Astrocyte (in vitro differentiated cells and primary cell): ENCODE results near the gene NCSTN. TPM values are rescaled to one million over a fixed set of nuclear protein-coding genes. Genes with fewer than 3 reads are reported as not detected.

ENCODE experiments used
- DNase-seq: peaks from one replicate; pipeline ENCODE4 v3.0.0-alpha.2; 2010; ENCODE audit warnings: low read depth
- FAIRE-seq: peaks from 2 replicates; lab custom pipeline; 2011; peaks lifted over from hg19 to GRCh38; lab: Jason Lieb, UNC
- H2AFZ ChIP-seq: 2 replicates; pipeline ENCODE4 v1.6.0; 2012; ENCODE audit warnings: low read depth, low read length, inconsistent platforms
- H3K27ac ChIP-seq: 2 replicates; pipeline ENCODE4 v1.5.1; 2011; ENCODE audit warnings: low read depth, low read length, inconsistent platforms
- H3K27me3 ChIP-seq: 2 replicates; pipeline ENCODE4 v1.6.0; 2011; ENCODE audit warnings: low read length, inconsistent platforms; ENCODE audit not compliant: insufficient read depth
- H3K36me3 ChIP-seq: 2 replicates; pipeline ENCODE4 v1.5.1; 2011; ENCODE audit warnings: low read length, inconsistent platforms; ENCODE audit not compliant: insufficient read depth
- H3K4me1 ChIP-seq: 2 replicates; pipeline ENCODE4 v1.5.1; 2011; ENCODE audit warnings: low read length, inconsistent platforms; ENCODE audit not compliant: insufficient read depth
- H3K4me2 ChIP-seq: 2 replicates; pipeline ENCODE4 v1.6.0; 2012; ENCODE audit warnings: low read length, inconsistent platforms
- H3K4me3 ChIP-seq: 2 replicates; pipeline ENCODE4 v1.5.1; 2011; ENCODE audit warnings: low read depth, mild to moderate bottlenecking, low read length, inconsistent platforms; ENCODE audit not compliant: insufficient read depth
- H3K79me2 ChIP-seq: 2 replicates; pipeline ENCODE4 v1.6.0; 2012; ENCODE audit warnings: mild to moderate bottlenecking, low read length, inconsistent platforms; ENCODE audit not compliant: insufficient read depth
- H3K9ac ChIP-seq: 2 replicates; pipeline ENCODE4 v1.6.0; 2012; ENCODE audit warnings: mild to moderate bottlenecking, low read length, inconsistent platforms
- H3K9me3 ChIP-seq: 2 replicates; pipeline ENCODE4 v1.5.1; 2012; ENCODE audit warnings: low read depth, mild to moderate bottlenecking, low read length, inconsistent platforms; ENCODE audit not compliant: insufficient read depth
- H4K20me1 ChIP-seq: 2 replicates; pipeline ENCODE4 v1.6.0; 2012; ENCODE audit warnings: low read length, inconsistent platforms; ENCODE audit not compliant: insufficient read depth
- H3K27ac Mint-ChIP-seq: one replicate; pipeline ENCODE4 v1.8.0; 2021; ENCODE audit warnings: mild to moderate bottlenecking, mixed read lengths; ENCODE audit not compliant: unreplicated experiment
- H3K27me3 Mint-ChIP-seq: one replicate; pipeline ENCODE4 v1.8.0; 2021; ENCODE audit warnings: low read depth, mixed read lengths; ENCODE audit not compliant: unreplicated experiment
- H3K36me3 Mint-ChIP-seq: one replicate; pipeline ENCODE4 v1.8.0; 2021; ENCODE audit warnings: low read depth, mixed read lengths; ENCODE audit not compliant: unreplicated experiment
- H3K4me1 Mint-ChIP-seq: one replicate; pipeline ENCODE4 v1.8.0; 2021; ENCODE audit warnings: low read depth, mixed read lengths; ENCODE audit not compliant: unreplicated experiment
- H3K4me3 Mint-ChIP-seq: one replicate; pipeline ENCODE4 v1.8.0; 2021; ENCODE audit warnings: mild to moderate bottlenecking, moderate library complexity, mixed read lengths; ENCODE audit not compliant: unreplicated experiment
- H3K9me3 Mint-ChIP-seq: one replicate; pipeline ENCODE4 v1.8.0; 2021; ENCODE audit warnings: mild to moderate bottlenecking, mixed read lengths; ENCODE audit not compliant: unreplicated experiment
- EZH2 ChIP-seq: IDR thresholded peaks from 2 replicates; pipeline ENCODE4 v1.6.1; 2012; ENCODE audit warnings: mild to moderate bottlenecking, low read length, inconsistent platforms; ENCODE audit not compliant: insufficient read depth
- total RNA-seq: library from RNA; stranded (reverse); gene quantifications from 2 replicates; pipeline ENCODE4 v1.2.1, GENCODE V29; 2021
- TF ChIP-seq, protein P1 (sequence below): IDR thresholded peaks from 2 replicates; pipeline ENCODE4 v1.5.1; 2011; ENCODE audit warnings: low read depth, mild to moderate bottlenecking, inconsistent platforms, low read length, moderate library complexity; ENCODE audit not compliant: insufficient read depth

The NCSTN gene
- total RNA-seq, 1 donor from 2014 or later: 171 TPM

DNA sequence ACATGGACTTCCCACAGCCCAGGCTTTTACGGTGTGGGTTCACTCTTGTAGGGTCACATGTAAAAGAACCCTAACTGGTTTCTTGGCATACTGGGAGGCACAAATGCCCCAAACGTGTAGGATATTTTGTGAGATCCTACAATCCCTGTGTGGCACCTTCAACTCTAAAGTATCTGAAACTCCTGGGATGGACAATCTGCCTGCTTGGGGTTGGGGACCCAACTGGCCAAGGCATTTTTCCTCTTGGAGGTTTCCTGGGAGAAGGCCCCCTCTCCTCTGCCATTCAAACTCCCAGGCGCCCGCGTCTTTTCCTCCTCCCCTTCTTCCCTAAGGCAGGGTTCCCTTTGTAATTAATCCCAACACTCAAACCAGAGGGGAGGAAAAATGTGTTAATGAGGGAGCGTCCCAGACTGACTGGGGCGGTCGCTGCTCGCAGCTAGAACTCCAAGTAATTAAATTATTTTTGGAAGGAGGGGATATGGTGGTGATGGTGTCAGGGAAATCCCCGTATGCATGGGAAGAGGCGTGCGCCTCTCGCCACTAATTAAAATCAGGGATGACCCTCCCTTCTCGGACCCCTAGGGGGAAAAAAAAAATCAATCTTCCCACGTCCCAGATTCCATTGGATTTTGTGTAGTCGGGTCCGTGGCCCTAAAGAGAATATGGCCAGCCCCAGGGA, 56.5 kb downstream of the NCSTN start:
- H3K36me3 ChIP-seq: no peaks in the 10 kb centered on the region
- Mint-ChIP-seq H3K36me3 (no peaks in the 10 kb centered on the region), H3K4me1 (peaks cover 34% of the 10 kb centered on the region), H3K4me3 (peak overlapping the region; percentile 79), H3K27ac (no peak overlapping the region), H3K27me3 (peaks cover 9% of the 10 kb centered on the region), H3K9me3 (no peaks in the 10 kb centered on the region)
- H4K20me1 ChIP-seq: peaks cover 14% of the 10 kb centered on the region
- peak overlapping the region; percentile 84 for H3K9ac ChIP-seq
- FAIRE-seq (no peak), DNase-seq (no peak)
- peaks cover 11% of the 10 kb centered on the region for H3K27me3 ChIP-seq
- H2AFZ ChIP-seq: peak overlapping the region; percentile 93
- TF ChIP-seq, protein P1, sequence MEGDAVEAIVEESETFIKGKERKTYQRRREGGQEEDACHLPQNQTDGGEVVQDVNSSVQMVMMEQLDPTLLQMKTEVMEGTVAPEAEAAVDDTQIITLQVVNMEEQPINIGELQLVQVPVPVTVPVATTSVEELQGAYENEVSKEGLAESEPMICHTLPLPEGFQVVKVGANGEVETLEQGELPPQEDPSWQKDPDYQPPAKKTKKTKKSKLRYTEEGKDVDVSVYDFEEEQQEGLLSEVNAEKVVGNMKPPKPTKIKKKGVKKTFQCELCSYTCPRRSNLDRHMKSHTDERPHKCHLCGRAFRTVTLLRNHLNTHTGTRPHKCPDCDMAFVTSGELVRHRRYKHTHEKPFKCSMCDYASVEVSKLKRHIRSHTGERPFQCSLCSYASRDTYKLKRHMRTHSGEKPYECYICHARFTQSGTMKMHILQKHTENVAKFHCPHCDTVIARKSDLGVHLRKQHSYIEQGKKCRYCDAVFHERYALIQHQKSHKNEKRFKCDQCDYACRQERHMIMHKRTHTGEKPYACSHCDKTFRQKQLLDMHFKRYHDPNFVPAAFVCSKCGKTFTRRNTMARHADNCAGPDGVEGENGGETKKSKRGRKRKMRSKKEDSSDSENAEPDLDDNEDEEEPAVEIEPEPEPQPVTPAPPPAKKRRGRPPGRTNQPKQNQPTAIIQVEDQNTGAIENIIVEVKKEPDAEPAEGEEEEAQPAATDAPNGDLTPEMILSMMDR: no peak
- no peak for TF ChIP-seq EZH2
- H3K9me3 ChIP-seq: no peaks in the 10 kb centered on the region
- peak overlapping the region; percentile 68 for H3K4me3 ChIP-seq
- peak overlapping the region; percentile 55 for H3K27ac ChIP-seq
- peaks cover 13% of the 10 kb centered on the region for H3K4me1 ChIP-seq
- peak overlapping the region; percentile 88 for H3K4me2 ChIP-seq
- peaks cover 13% of the 10 kb centered on the region for H3K79me2 ChIP-seq

DNA sequence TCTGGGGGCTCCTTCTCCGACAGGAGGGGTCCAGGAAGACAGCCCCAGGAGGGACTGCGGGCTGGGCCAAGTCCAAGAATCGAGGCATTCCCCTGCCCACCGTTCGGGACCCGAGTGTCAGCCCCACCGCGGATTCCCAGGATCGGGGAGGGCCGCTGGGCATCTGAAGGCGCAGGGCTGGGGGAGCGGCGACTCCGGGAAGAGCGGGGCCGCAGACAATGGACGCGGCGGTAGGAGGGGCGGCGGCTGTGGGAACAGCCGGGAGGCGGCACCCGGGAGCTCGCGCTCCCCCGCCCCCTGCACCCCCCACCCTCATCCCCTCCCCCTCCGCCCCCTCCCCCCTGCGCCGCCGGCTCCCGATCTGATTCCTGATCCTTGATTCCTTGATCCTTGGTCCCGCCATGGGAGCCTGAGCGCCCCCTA, 57.1 kb downstream of the NCSTN start, which contains the start of gene VANGL2:
Gene VANGL2, plus strand, starts transcription at position 342 of the 423 bp plus-strand sequence. CDS start 15,274 bp downstream, outside the sequence.
- no peak for FAIRE-seq
- TF ChIP-seq, protein P1: no peak
- TF ChIP-seq EZH2: no peak
- no peaks in the 10 kb centered on the region for H3K9me3 ChIP-seq
- no peaks in the 10 kb centered on the region for H3K36me3 ChIP-seq
- H3K4me1 ChIP-seq: peaks cover 13% of the 10 kb centered on the region
- peak within 1 kb of the TSS; percentile 85 for H3K9ac ChIP-seq
- peaks cover 7% of the 10 kb centered on the region for H3K27me3 ChIP-seq
- H3K4me2 ChIP-seq: peak within 1 kb of the TSS; percentile 88
- H3K36me3 Mint-ChIP-seq: no peaks in the 10 kb centered on the region
- H3K4me3 Mint-ChIP-seq: peak within 1 kb of the TSS; percentile 92
- peaks cover 39% of the 10 kb centered on the region for H3K4me1 Mint-ChIP-seq
- H3K4me3 ChIP-seq: peak within 1 kb of the TSS; percentile 69
- H3K79me2 ChIP-seq: peaks cover 13% of the 10 kb centered on the region
- peak; percentile 44 for DNase-seq
- H3K27ac ChIP-seq: peak within 1 kb of the TSS; percentile 55
- peak within 1 kb of the TSS; percentile 30 for H3K27ac Mint-ChIP-seq
- H3K9me3 Mint-ChIP-seq: no peaks in the 10 kb centered on the region
- H3K27me3 Mint-ChIP-seq: peaks cover 8% of the 10 kb centered on the region
- peaks cover 14% of the 10 kb centered on the region for H4K20me1 ChIP-seq
- peak within 1 kb of the TSS; percentile 93 for H2AFZ ChIP-seq
